ENCODE data around the gene GJB3.

Gene GJB3

DNA sequence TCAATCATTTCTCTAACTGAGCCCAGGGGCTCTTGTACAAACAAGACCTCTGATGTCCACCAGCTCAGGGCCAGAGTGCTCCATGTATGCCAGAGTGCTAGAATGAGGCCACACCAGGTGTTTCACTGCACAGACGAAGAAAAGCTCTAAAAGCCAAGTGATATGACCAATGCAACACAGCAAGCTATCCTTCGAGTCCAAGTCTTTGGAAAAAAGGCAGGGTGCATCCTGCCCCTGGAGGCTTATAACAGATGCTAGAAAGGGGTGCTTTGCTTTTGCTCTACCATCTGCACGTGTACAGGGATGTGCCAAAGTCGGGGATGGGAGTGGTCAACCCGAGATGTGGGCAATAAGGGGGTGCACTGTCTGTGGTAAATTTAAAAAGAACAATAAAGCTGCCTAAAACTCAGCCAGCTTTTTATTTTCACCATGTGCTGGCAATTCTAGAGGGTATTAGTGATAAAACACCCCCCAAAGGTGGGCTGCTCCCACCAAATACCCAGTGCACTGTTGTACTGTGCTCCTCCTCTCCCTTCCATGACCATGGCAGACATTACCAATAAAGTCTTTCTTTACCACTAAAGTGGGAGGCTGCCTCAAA is 46.4 kb downstream of the GJB3 start:
- FAIRE-seq, result no peak

DNA sequence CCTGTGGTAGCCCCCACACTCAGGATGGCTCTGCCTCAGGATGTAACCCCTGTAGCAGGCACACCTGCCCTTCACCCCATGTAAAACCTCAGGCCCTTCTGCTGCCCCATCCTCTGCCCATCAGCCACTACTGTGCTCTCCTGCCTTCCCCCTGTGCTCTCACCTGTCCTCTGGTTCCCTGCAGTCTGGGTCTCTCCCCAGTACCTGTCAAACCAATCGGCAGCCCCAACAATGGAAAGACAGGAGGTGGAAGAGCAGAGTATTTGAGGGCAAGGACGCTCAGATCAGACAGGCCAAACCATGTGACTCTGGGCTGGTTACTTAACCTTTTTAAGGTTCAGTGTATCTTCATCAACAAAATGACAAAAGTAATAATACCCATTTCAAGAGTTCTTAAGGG is 47.6 kb downstream of the GJB3 start:
- no peak for FAIRE-seq

DNA sequence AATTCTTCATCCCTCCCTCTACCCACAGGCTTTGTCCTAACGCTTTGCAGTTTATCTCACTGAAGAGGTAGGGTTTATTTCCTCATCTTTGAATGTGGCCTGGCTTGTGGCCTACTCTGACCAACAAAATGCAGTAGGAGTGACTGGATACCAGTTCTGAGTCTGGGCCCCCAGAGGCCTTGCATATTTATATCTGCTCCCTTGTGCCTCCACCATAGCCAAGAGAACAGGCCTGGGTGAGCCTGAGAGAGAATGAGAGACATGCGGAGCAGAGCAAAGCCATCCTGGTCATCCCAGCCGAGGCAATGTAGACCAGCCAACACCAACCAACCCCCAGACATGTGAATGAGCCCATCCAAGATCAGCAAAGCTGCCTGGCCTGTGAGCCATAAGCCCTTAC is 48.2 kb downstream of the GJB3 start:
- FAIRE-seq, result no peak

DNA sequence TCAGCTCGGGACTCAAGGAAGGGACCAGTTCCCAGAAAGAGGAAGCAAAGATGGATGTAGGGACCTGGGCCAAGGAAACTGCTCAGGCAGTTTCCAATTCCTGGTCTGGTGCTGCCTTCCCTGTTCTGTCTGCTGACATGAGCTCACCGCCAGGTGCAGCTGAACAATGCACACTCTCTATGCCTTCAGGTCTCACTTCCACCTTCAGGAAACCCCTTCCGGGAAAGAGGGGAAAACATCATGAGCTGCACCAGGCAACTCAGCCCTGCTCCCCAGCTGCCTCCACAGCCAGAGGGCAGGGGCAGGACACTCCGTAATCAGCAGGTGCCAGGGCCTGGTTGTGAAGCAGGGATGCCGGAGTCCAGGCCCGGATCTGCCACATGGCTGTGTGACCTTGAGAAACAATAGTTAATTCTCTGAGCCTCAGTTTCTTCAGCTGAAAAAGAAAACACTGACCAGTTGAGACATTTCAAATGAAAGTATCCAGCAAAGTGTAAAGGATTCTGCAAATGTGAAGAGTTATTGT is 50.8 kb downstream of the GJB3 start:
- FAIRE-seq, result no peak

DNA sequence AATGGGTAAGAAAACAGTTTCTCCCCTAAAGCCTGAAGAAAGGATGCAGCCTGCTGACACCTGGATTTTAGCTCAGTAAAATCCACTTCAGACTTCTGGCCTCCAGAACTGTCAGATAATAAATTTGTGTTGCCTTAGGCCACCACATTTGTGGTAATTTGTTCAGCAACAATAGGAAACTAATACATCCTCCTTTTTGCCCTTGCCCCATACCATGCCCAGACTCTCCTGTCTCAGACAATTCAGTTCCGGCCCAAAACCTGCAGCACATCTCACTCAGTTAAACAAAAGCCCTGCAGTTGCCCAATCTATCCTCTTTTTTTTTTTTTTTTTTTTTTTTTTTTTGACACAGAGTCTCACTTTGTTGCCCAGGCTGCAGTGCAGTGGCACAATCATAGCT is 52.7 kb downstream of the GJB3 start:
- FAIRE-seq, result no peak
